IPS-18c (cell line): ENCODE results near the gene WFDC2.
A peak's percentile ranks its signal among the peaks of the same experiment; 100 is the strongest.

Source experiments
- H3K4me3 ChIP-seq: 2 replicates; pipeline ENCODE4 v1.7.0; 2013; ENCODE audit warnings: low read depth, mild to moderate bottlenecking, low read length, moderate library complexity; ENCODE audit not compliant: insufficient read depth
- H3K9me3 ChIP-seq: one replicate; pipeline ENCODE4 v1.6.1; 2013; ENCODE audit warnings: mild to moderate bottlenecking, low read length, moderate library complexity; ENCODE audit not compliant: control insufficient read depth, insufficient read depth

The WFDC2 gene

DNA sequence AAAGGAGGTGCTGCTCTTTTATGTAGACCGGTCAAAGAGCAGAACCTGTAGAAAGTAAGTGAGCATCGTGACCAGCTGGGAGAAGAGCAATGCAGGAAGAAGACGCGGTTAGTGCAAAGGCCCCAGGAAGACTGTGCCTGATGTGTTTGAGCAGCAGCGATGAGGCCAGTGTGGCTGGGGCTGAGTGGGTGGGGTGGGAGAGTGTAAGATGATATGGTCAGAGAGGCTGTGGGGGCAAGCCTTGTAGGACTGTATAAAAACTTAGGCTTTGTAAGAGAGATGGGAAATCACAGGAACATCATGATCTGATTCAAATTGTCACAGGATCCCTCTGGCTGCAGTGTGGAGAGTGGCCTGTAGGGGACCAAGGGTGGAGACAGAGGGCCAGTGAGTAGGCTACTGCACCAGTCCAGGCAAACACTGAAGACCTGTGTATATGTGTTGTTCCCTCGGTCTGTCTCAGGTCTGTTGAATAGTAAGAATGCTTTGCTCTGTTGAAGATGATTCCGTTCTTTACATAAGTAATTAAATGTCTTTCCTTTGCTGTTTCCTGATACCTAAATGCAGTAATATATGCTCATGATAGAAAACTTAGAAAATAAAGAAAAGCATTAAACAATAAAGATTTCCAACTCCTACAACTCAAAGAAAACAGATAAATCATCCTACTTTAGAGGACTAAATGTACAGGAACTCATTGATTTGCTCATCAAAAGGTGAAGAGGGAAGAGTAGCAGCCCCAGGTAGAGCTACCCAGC is 23.6 kb upstream of the WFDC2 start:
- no peak overlapping the region for H3K4me3 ChIP-seq
- no peaks in the 10 kb centered on the region for H3K9me3 ChIP-seq

DNA sequence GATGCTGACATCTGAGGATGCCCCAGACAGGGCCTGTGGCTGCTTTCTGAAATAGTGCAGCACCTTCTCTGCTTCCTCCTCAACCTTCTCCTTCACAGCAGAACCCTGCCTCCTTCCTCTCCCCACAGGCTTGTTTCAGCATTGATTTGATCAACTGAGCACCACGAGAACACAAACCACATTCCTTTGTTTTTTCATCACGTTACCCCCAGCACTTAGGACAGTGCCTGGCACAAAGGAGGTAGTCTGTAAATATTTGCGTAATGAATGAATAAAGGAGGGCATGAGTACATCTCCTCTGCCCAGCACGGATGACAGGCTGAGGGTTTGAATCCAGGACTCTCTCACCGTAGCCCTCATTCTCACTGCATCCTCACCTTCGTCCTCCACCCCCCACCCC is 21.3 kb upstream of the WFDC2 start:
- Histone ChIP-seq H3K4me3 (no peak overlapping the region), H3K9me3 (no peaks in the 10 kb centered on the region)

- no peak overlapping the region for H3K4me3 ChIP-seq
- no peaks in the 10 kb centered on the region for H3K9me3 ChIP-seq
Measured at GRCh38 chr20:45449528-45449927, 20.0 kb upstream of the WFDC2 start.

DNA sequence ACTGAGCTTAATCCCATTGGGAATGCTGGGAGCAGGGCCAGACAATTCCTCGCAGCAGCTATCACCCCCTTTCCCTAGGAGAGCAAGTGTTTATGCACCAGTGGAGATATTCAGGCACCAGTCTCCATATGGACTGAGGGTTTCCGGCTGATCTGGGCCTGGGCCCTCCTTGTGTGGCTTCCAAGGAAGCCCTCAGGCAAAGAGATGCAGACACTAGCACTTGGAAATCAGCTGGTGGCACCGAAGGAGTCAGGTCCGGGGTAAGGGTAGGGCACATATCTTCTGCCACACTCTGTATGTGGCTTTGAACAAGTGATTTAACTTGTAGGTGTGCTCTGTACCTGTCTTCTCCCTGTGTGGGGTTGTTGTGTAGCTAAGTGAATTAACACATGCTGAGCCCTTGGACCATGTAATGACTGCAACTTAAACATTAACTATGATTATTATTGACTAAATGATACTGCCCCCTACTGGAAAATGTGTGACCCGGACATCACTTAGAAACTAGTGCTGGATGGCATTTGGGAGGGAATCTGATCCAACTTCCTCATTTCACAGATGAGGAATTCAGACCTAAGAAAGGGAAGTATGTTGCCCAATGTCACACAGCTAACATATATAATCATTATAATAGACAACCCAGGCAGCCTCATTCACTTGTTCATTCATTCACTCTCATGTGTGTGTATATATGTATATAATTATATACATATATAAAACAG is 19.3 kb upstream of the WFDC2 start:
- H3K4me3 ChIP-seq = no peak overlapping the region
- H3K9me3 ChIP-seq = no peaks in the 10 kb centered on the region

DNA sequence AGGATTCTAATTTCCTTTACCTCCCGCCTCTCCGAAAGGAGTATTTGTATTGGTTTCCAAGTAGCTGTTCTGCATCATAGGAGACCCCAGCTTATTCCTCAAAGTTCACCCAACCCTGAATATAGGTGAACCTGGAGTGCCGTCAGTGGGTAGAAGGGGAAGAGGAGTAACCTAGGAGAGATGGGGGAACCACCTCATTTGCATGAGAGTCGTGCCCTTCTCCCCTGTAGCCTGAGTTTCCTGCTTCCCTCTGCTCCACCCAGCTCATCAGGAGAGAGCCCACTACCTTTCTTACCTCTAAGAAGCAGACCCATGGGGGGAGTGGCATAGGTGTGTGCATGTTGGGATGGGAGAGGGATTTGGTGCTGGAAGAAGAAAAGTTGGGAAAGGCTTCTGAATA is 17.3 kb upstream of the WFDC2 start:
- Histone ChIP-seq H3K9me3 (no peaks in the 10 kb centered on the region), H3K4me3 (no peak overlapping the region)

DNA sequence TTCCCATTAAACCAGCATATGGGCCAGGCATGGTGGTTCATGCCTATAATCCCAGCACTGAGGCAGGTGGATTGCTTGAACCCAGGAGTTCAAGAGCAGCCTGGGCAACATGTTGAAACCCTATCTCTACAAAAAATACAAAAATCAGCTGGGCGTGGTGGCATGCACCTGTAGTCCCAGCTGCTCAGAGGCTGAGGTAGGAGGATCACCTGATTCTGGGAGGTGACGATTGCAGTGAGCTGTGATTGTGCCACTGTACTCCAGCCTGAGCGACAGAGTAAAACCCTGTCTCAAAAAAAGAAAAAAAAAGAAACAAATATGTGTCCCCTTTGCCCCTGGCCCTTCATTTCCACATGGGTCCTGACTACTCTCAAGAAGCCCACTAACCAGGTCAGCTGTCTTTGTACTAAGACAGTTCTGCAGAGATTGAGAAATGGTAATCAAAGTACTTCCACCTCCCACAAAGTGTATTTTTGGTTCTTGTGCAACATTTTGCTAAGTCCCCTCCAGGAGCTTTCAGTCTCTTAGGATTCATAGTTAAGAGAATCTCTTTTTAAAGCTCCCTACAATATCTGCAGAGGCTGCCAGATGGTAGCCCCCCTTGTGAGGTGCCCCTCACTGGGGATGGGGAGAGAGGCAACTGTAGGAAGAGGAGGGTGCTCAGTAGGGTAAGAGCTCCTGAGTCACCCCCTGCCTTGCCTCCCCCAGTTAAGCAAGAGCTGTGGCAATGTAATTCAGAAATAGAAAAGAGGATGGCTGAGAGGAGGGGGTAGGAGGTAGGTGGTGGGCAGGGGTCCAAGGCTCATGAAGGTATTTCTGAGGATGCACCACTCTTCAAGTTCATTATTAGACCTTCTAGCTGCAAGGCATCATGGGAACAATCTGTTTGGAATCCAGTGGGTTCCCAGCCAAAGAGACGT is 16.5 kb upstream of the WFDC2 start:
- no peaks in the 10 kb centered on the region for H3K9me3 ChIP-seq
- H3K4me3 ChIP-seq = no peak overlapping the region

GRCh38 chr20:45456632-45457031 is 12.9 kb upstream of the WFDC2 start:
- Histone ChIP-seq H3K9me3 (no peaks in the 10 kb centered on the region), H3K4me3 (no peak overlapping the region)

GRCh38 chr20:45459606-45460005 is 9.9 kb upstream of the WFDC2 start:
- Histone ChIP-seq H3K4me3 (no peak overlapping the region), H3K9me3 (no peaks in the 10 kb centered on the region)

- H3K4me3 ChIP-seq = no peak overlapping the region
Measured at GRCh38 chr20:45461225-45461624, 8.3 kb upstream of the WFDC2 start.

DNA sequence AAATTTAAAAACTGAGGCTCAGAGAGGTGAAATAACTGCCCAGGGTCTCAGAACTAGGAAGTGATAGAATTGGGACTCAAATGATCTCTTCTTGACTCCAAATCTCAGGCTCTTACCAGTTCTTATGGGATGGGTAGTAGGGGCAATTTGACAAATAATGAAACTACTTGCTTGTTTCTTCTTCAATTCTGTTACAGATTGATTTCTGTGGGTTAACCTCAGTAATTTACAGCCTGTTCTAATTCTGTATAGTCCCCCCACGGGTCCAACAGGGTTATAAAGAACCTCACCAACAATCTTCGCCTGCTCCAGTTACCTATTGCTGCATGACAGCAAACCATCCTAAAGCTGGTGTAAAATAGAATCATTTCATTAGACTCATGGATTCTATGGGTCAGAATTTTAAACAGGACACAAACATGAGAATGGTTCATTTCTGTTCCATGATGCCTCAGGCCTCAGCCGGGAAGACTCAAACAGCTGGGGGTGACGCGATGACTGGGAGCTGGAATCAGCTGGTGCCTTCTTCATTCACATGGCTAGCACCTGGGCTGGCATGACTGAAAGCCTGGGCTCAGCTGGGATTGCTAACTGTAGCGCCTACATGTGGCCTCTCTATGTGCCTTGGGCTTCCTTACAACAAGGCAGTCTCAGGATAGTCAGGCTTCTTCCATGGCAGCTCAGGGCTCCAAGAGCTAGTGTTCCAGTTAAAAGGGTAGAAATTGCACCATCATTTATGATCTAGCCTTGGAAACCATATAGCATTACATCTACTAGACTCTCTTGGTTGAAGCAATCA is 6.6 kb upstream of the WFDC2 start:
- Histone ChIP-seq H3K4me3 (no peak overlapping the region), H3K9me3 (no peaks in the 10 kb centered on the region)

More at GRCh38 chr20:45461225-45461624, 8.3 kb upstream of the WFDC2 start:
- H3K9me3 ChIP-seq = no peaks in the 10 kb centered on the region

- H3K9me3 ChIP-seq = no peaks in the 10 kb centered on the region
- no peak overlapping the region for H3K4me3 ChIP-seq
Measured at GRCh38 chr20:45463709-45464108, 5.8 kb upstream of the WFDC2 start.

- Histone ChIP-seq H3K9me3 (no peaks in the 10 kb centered on the region), H3K4me3 (no peak overlapping the region)
Measured at GRCh38 chr20:45465491-45466266, 3.9 kb upstream of the WFDC2 start.

GRCh38 chr20:45467172-45467571 is 2.4 kb upstream of the WFDC2 start:
- no peak overlapping the region for H3K4me3 ChIP-seq
- no peaks in the 10 kb centered on the region for H3K9me3 ChIP-seq

DNA sequence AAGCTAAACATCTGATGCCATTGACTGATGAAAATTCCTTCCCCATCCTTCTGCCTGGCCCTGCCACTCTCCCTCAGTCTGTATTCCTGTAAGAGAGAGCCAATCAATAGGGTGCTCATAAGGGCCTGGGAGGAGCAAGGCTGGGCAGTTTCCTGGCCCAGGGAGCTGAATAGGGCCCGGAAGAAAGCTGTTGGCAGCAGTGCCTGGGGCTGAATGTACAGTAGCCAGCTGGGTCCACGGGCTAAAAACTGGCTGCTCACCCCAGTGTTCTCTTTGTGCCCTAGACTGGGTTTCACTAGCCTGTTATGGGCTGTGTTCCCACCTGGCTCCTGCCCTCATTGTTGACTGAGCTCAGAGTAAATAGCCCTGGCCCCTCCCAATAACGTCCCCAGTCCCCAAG is 1.7 kb upstream of the WFDC2 start:
- no peak overlapping the region for H3K4me3 ChIP-seq
- H3K9me3 ChIP-seq = no peaks in the 10 kb centered on the region

DNA sequence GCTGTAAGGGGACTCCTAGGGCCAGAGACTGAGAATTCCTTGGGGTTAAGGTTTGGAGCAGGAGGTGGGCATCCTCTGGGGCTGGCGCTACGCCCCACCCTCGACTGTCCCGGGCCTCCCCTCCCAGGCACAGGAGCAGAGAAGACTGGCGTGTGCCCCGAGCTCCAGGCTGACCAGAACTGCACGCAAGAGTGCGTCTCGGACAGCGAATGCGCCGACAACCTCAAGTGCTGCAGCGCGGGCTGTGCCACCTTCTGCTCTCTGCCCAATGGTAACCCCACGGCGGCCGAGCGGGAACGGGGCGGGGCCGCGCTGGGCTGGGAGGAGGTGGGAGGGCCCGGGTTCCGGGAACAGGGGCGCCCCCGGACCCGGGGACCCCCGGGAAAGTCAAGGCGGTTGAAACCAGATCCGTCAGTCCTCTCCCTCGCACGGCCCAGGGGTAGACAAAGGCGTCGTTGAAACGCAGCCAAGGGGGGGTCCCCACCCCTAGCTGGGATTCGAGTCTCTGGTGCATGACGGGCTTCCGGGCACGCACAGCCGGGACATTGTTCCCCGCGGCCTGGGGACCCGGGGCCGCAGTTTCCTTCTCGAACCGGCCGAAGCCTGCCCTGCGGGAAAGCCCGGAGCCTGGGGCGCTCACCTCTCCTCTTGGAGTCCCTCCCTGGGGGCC is 844 bp downstream of the WFDC2 start:
- Histone ChIP-seq H3K9me3 (no peaks in the 10 kb centered on the region), H3K4me3 (peak overlapping the region; percentile 69)

DNA sequence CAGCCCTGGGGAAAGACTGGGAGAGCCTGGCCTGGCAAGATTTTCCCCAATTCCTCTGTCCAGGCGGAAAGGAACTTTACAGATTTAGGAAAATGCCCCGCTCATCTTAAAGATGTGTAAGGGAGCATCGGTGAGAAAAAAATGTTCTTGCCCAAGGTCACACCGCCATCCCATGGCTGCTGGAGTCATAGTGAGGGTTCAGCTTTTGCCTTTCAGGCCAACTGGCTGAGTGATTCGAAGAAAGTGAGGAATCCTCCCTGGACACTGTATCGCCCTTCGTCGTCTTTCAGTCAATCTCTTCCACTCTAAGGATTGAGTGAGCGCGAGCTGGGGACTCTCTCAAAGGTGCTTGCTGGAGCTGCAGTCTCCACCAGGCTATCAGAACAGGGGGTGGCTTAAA is 1.4 kb downstream of the WFDC2 start:
- no peaks in the 10 kb centered on the region for H3K9me3 ChIP-seq
- peak overlapping the region; percentile 69 for H3K4me3 ChIP-seq
